Astrocyte of the spinal cord (primary cell): Measurements from ENCODE around the gene SORCS2.

Source experiments
- DNase-seq: peaks from one replicate; pipeline ENCODE4 v3.0.0; 2011; ENCODE audit warnings: low read depth, low spot score
- H3K4me3 ChIP-seq: 2 replicates; pipeline ENCODE4 v1.5.1; 2011; ENCODE audit warnings: low read depth, mild to moderate bottlenecking, low read length, moderate library complexity
- in situ Hi-C: cut with HindIII; loops from 2 replicates; pipeline ENCODE4 v1.10.0; 2017; ENCODE audit warnings: low sequenced_read_pairs
- TF ChIP-seq, protein P1 (sequence below): IDR thresholded peaks from 2 replicates; pipeline ENCODE4 v1.5.1; 2012; ENCODE audit warnings: low read depth, mild to moderate bottlenecking, low read length, inconsistent platforms

The SORCS2 gene

GRCh38 chr4:7470522-7471128 is 278.3 kb downstream of the SORCS2 start:
- in situ Hi-C loops, result no loop called here
- TF ChIP-seq, protein P1, sequence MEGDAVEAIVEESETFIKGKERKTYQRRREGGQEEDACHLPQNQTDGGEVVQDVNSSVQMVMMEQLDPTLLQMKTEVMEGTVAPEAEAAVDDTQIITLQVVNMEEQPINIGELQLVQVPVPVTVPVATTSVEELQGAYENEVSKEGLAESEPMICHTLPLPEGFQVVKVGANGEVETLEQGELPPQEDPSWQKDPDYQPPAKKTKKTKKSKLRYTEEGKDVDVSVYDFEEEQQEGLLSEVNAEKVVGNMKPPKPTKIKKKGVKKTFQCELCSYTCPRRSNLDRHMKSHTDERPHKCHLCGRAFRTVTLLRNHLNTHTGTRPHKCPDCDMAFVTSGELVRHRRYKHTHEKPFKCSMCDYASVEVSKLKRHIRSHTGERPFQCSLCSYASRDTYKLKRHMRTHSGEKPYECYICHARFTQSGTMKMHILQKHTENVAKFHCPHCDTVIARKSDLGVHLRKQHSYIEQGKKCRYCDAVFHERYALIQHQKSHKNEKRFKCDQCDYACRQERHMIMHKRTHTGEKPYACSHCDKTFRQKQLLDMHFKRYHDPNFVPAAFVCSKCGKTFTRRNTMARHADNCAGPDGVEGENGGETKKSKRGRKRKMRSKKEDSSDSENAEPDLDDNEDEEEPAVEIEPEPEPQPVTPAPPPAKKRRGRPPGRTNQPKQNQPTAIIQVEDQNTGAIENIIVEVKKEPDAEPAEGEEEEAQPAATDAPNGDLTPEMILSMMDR, result no peak

GRCh38 chr4:7472442-7473013 is 280.2 kb downstream of the SORCS2 start:
- no peak overlapping the region for H3K4me3 ChIP-seq
- in situ Hi-C loops, result no loop called here
- no peak for DNase-seq
- TF ChIP-seq, protein P1, result no peak

More at GRCh38 chr4:7470522-7471128, 278.3 kb downstream of the SORCS2 start:
- no peak for DNase-seq
- H3K4me3 ChIP-seq, result no peak overlapping the region

- H3K4me3 ChIP-seq, result no peak overlapping the region
- in situ Hi-C loops, result no loop called here
- DNase-seq, result no peak
- TF ChIP-seq, protein P1, result no peak
These were observed 280.7 kb downstream of the SORCS2 start for GRCh38 chr4:7473081-7473480.

GRCh38 chr4:7474320-7474719 is 282.0 kb downstream of the SORCS2 start:
- TF ChIP-seq, protein P1, result no peak
- in situ Hi-C loops, result no loop called here
- H3K4me3 ChIP-seq, result no peak overlapping the region
- no peak for DNase-seq

DNA sequence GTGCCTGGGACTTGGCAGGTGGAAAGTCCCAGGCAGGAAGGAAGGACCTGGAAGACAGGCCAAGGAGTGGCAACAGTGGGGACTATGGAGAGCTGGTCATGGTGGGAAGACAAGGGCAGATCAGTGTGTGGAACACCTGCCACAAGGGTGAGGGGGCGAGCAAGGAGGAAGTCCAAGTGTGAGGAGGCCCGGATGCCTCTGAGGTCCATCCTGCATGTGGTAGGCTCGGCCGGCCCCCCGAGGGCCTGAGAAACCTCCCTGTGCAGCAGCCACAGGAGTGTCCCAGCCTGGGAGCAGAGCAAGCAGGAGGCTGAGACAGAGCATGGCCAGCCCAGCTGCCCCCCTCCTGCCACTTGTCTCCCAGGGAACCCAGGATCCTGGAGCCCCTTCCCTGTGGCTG is 282.9 kb downstream of the SORCS2 start:
- DNase-seq, result no peak
- TF ChIP-seq, protein P1, result no peak
- in situ Hi-C loops, result no loop called here

DNA sequence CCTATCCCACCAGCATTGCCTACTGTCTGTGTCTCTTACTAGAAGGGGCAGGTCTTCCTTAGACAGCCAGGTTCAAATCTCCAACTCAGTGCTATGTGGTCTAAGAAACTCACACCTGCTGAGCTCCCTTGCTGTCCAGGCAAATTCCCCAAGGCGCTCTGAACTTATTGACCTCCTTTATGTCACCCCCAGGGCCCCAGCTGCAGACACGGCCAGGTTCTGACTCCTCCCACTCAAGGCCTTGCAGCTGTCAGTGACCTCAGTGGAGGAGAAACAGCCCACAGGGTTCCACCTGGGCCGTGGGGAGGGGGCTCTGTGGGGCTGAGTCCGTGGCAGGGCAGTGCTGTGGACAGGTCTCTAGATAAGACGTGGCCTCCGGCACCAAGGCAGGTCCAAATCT is 284.5 kb downstream of the SORCS2 start:
- no peak for DNase-seq
- TF ChIP-seq, protein P1, result no peak
- no peak overlapping the region for H3K4me3 ChIP-seq
- in situ Hi-C loops, result no loop called here

More for the DNA sequence above, 282.9 kb downstream of the SORCS2 start:
- H3K4me3 ChIP-seq, result no peak overlapping the region
